ENCODE results near the gene ATP10A. TPM values are rescaled to one million over a fixed set of nuclear protein-coding genes. Genes with fewer than 3 reads are reported as not detected.

The ATP10A gene
- total and polyA plus RNA-seq, 9 of the 15 experiments (the other 6 are each of a cell fraction or from before 2014, with no cell fraction given), result 0.09 TPM; not detected in 8

DNA sequence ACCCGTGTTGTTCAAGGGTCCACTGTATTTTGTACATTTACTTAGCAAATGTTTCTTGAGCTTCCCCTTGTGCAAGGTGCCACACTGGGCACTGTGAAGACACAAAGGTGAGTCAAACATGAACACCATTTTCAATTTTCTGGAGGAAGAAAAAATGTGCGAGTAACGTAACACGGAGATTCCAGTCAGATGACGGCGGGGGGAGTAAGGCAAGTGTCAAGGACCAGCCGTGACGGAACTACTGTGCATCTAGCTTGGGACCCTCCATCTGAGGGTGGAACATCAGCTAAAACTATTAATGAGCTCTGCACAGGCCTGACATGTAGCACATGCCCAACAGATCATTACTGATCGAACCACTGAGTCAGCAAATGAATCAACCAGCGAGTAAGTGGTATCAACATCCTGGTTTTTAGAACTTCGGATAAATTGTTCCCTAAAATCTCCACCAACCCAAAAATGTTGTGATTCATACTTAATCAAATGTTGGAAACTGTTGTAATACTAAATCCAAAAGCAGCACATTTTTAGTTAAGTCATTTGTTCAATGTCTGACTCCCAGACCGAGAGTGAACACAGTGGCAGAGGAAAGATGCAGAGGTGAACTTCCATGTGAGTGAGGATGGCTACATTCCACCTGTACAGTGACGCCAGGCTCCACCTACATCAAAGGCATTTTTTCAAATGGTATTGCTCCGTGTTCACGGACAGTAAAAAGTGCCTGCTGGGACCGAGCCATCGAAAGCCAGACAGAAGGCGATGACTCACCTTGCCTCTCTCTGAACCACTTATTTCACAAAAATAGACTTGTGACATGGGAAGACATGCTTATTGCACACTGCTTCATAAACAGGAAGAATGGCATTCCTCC, 172.2 kb downstream of the ATP10A start:
- H3K36me3 ChIP-seq (ENCODE audit: control insufficient read depth, insufficient read depth, low read length), result no peaks in the 10 kb centered on the region
- no peak overlapping the region for H2AFZ ChIP-seq (ENCODE audit: low read depth, low read length)
- BruUV-seq (replicated peaks), result no TSS peak
- intact Hi-C loops (cut with micrococcal nuclease) (loop anchor here (10.0 kb wide), 2 partner anchors 186 to 244 kb away; no protein-coding TSS in a partner anchor), in situ Hi-C loops (cut with MboI) (no loop called here)
- ChIA-PET CTCF (ENCODE audit: low intra/inter-chr PET ratio) (no interaction called here), POLR2A (interaction anchor here (1.3 kb wide), 1 partner anchor 34 kb away, joined by 4 read pairs; no protein-coding TSS in a partner anchor)
- H3K9me1 ChIP-seq (ENCODE audit: control insufficient read depth, insufficient read depth, low read length), result no peaks in the 10 kb centered on the region
- FAIRE-seq (no peak), ATAC-seq (no peak), DNase-seq (ENCODE audit: extremely low read depth in 1 of 4, low spot score in 3 of 4) (no peak)
- H3K4me3 ChIP-seq, result no peak overlapping the region
- peaks cover 0 to 44% of the 10 kb centered on the region in 2 experiments; a peak in 2 of 5 replicates for H3K27me3 ChIP-seq (ENCODE audit: control insufficient read depth in 2 of 2, insufficient read depth in 2 of 2, low read length in 2 of 2)
- no peaks in the 10 kb centered on the region for H3K9me3 ChIP-seq (replicated peaks; ENCODE audit: control insufficient read depth, insufficient read depth, low read depth, low read length)
- H3K4me2 ChIP-seq (ENCODE audit: insufficient read depth, low read length), result no peak overlapping the region
- TF ChIP-seq ZNF830 (CRISPR knock-in tag; IDR thresholded peaks at IDR 0.05) (no peak), PRPF4 (IDR thresholded peaks at IDR 0.05; ENCODE audit: insufficient read depth, low read depth, low read length, poor library complexity, severe bottlenecking) (no peak), TCF7L2 (IDR thresholded peaks at IDR 0.05; ENCODE audit: low read depth, low read length) (no peak), PTRF (tag; IDR thresholded peaks at IDR 0.05) (no peak), ZNF121 (CRISPR knock-in tag; conservative IDR thresholded peaks at IDR 0.05) (no peak), ZNF76 (CRISPR knock-in tag; IDR thresholded peaks at IDR 0.05; ENCODE audit: borderline replicate concordance) (no peak), ETS2 (tag; IDR thresholded peaks at IDR 0.05; ENCODE audit: borderline replicate concordance, poor library complexity, severe bottlenecking) (no peak), NCOA4 (IDR thresholded peaks at IDR 0.05; ENCODE audit: partially characterized antibody) (no peak), E2F3 (CRISPR knock-in tag; IDR thresholded peaks at IDR 0.05) (no peak), ZNF589 (CRISPR knock-in tag; IDR thresholded peaks at IDR 0.05; ENCODE audit: low read depth) (no peak), FOSL1 (tag; conservative IDR thresholded peaks at IDR 0.05) (no peak)
- TF ChIP-seq, protein P1, sequence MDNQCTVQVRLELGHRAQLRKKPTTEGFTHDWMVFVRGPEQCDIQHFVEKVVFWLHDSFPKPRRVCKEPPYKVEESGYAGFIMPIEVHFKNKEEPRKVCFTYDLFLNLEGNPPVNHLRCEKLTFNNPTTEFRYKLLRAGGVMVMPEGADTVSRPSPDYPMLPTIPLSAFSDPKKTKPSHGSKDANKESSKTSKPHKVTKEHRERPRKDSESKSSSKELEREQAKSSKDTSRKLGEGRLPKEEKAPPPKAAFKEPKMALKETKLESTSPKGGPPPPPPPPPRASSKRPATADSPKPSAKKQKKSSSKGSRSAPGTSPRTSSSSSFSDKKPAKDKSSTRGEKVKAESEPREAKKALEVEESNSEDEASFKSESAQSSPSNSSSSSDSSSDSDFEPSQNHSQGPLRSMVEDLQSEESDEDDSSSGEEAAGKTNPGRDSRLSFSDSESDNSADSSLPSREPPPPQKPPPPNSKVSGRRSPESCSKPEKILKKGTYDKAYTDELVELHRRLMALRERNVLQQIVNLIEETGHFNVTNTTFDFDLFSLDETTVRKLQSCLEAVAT (IDR thresholded peaks at IDR 0.05), result no peak
- TF ChIP-seq, protein P2, sequence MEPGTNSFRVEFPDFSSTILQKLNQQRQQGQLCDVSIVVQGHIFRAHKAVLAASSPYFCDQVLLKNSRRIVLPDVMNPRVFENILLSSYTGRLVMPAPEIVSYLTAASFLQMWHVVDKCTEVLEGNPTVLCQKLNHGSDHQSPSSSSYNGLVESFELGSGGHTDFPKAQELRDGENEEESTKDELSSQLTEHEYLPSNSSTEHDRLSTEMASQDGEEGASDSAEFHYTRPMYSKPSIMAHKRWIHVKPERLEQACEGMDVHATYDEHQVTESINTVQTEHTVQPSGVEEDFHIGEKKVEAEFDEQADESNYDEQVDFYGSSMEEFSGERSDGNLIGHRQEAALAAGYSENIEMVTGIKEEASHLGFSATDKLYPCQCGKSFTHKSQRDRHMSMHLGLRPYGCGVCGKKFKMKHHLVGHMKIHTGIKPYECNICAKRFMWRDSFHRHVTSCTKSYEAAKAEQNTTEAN (CRISPR knock-in tag; IDR thresholded peaks at IDR 0.05), result no peak
- TF ChIP-seq, protein P3, sequence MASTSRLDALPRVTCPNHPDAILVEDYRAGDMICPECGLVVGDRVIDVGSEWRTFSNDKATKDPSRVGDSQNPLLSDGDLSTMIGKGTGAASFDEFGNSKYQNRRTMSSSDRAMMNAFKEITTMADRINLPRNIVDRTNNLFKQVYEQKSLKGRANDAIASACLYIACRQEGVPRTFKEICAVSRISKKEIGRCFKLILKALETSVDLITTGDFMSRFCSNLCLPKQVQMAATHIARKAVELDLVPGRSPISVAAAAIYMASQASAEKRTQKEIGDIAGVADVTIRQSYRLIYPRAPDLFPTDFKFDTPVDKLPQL (IDR thresholded peaks at IDR 0.05; ENCODE audit: extremely low read depth, insufficient read length), result no peak
- no peaks in the 10 kb centered on the region for H3K79me2 ChIP-seq (ENCODE audit: control insufficient read depth, insufficient read depth, low read length)
- 0% methylated on average over 18 of the region's 18 CpGs for WGBS (ENCODE audit: insufficient coverage, low coverage, missing lambda C conversion rate)
- no peak overlapping the region for H3K9ac ChIP-seq (ENCODE audit: insufficient read depth in 1 of 2, low read depth in 2 of 2, low read length in 2 of 2)
- no peak overlapping the region for H3K27ac ChIP-seq (ENCODE audit: extremely low read depth, low read depth, low read length)
- no peaks in the 10 kb centered on the region for H4K20me1 ChIP-seq (replicated peaks; ENCODE audit: control insufficient read depth, insufficient read depth, low read length)
- H3K4me1 ChIP-seq (replicated peaks in 1 of 2; ENCODE audit: control insufficient read depth in 2 of 2, insufficient read depth in 2 of 2, low read length in 2 of 2), result no peaks in the 10 kb centered on the region
